GM21360 (cell line): Measurements from ENCODE around the gene RPH3AL.

Source experiments
- ATAC-seq: cut with Tn5 transposase; IDR thresholded peaks from one replicate; pipeline ENCODE4 v1.9.1; 2021; ENCODE audit warnings: mild to moderate bottlenecking, moderate library complexity; ENCODE audit not compliant: unreplicated experiment

Gene RPH3AL

DNA sequence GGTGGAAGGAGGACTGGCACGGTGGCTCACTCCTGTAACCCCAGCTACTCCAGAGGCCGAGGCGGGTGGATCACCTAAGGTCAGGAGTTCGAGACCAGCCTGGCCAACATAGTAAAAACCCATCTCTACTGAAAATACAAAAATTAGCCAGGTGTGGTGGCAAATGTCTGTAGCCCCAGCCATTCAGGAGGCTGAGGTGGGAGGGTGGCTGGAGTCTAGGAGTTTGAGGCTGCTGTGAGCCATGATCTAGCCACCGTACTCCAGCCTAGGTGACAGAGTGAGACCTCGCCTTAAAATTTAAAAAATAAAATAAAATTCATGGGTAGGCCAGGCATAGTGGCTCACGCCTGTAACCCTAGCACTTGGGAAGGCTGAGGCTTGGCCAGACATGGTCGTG, 1.2 kb upstream of the RPH3AL start:
- ATAC-seq = no peak

DNA sequence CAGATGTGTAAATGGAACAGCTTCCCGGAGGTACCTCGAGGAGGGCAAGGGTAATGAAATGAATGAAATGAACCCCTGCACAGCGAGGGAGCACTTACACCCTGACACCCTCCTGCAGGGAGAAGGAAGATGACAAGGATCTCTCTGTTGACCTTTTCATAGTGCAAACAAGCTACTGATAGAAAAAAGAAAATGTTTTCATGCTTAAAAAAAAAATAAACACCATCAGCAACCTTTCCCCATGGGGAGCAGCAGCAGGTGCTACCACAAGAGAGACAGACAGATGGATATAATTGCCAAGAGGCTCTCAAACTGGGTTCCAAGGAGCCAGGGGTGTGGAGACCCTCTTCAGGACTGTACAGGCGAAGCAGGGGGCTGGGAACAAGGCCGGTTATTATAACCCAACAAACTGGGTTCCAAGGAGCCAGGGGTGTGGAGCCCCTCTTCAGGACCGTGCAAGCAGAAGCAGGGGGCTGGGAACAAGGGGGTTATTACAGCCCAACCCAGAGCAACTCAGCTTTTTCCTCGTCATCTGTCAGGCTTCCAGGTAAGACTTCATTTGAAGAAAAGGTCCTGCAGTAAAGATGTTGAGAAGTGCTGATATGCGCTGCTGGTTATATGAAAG, 718 bp upstream of the RPH3AL start:
- no peak for ATAC-seq

DNA sequence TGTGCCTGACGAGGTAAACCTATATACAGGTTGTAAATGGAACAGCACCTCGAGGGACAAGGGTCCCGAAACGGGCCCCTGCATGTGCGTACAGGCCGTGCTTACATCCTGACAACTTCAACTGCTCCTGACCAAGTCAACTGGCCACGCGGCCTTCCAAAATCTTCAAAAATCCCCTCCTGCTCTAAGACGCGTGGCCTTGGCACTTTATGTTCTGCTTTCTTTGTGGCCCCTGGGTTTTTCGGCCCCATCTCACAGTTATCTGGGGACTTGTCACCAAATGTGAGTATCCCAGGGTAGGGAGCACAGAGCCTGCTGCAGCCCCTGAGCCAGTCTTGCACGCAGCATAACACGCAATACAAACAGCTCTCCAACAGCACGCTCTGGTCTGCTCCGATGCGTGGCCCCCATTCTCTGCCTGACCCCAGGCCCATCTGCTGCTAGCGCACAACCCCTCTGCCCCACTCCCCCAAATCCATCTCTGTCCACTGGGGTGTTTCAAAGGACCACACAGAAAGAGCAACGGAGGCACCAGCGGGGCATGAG, 659 bp downstream of the RPH3AL start:
- no peak for ATAC-seq

DNA sequence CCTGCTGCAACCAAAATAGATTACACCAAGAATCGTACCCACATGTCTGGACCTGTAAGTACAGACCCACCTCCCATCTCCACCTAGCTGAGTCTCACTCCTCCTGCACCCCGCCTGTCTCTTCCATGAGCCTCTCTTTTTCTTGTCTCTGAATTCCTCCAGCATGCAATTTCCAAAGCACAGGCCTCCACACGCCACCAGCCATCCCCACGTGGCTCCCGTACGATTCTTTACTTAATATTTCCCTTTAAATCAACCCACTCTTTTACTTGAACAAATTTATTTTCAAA, 1.2 kb downstream of the RPH3AL start:
- ATAC-seq = no peak

DNA sequence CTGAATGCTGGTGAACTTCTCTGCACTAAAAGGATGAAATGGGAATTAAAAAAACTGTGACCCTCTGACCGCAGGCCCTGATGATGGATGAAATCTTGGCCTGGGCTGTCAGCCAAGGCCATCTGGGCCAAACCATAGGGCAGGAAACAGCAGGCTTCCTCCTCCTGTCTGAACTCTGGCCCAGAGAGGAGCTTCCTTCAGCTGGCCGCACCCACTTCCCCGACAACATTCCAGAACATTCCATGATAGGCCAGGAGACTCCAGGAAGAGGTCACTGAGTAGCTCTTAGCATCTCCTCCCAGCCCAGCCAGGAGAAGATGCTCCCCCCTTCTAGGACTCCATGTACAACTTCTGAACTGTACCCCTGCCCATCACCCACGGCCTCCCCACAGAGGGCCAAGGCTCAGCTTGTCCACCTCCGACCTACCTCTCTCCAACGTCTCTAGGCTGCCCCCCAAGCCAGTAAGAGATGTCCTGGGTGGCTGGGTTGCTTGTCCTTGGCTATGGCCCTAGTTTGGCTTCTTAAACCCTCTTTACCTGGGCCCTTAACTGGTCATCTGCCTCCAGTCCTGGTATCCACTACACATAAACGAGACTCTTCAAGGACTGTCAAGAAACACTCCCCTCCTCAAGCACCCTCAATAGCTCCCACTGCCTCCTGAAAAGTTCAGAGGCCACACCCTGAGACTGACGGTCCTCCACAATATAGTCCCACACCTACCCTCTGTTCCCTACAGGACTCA, 1.7 kb downstream of the RPH3AL start:
- ATAC-seq = no peak

DNA sequence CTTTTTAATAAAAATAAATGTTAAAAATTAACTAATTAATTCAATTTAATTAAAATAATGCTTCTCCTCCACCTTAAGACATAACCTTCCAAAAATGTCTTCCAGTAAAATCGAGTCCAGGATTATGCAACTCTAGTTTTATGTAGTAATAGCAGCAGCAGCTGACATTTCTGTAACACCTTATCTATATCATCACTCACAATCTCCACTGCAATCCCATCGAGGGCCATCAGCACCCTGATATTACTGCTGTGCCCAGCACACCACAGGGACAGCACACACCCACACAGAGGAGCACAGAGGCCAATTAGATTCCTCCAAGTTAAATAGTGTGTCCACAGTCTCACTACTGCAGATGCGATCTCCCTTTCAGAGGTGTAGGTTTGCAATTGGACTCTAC, 2.9 kb downstream of the RPH3AL start:
- ATAC-seq = no peak

DNA sequence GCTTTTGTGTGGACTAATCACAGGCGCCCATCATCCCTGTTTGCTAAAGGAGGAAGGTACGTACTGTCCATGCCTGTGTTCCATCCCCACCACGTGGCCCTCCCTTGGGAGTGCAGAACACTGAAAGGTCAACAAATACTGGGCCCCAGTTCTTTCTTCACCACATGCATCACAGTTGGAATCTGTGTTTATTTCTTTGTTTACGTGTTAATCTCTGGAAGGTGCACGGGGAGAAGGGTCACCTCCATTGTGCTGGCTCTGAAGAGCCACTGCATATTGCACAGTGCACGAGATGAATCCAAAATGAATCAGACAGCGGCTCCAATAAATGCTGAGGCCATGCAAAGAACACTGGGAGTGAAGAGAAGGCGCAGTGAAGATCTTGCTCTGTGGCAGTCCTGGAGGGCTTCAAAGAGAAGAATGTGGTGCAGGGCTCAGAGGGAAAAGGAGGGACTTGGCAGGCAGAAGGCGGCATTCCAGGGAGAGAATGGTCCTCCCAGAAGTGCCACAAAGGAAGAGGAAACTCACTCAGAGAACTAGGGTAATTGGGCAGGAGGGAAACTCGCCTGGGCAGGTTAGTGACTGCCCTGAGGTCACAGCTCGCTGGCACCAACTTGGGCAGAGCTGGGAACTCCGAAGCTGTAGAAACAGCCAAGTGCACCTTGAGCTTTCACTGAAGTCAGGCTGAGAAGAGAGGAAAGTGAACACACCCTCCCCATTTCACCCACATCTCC, 3.7 kb downstream of the RPH3AL start:
- ATAC-seq = no peak

DNA sequence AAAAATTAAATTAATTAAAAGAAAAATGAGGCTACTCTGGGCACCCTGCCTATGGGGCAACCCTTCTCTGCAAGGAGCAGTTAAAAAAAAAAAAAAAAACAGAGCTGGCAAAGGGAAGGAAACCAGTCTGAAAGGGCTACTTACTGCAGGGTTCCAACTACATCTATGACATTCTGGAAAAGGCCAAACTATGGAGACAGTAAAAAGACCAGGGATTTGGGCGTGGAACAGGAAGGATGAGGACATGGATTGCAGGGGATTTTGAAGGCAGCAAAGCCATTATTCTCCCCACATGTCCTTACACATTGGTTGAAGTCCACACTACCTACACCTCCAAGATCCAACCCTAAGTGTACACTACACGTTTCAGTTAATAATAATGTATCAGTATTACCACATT, 4.6 kb downstream of the RPH3AL start:
- no peak for ATAC-seq

DNA sequence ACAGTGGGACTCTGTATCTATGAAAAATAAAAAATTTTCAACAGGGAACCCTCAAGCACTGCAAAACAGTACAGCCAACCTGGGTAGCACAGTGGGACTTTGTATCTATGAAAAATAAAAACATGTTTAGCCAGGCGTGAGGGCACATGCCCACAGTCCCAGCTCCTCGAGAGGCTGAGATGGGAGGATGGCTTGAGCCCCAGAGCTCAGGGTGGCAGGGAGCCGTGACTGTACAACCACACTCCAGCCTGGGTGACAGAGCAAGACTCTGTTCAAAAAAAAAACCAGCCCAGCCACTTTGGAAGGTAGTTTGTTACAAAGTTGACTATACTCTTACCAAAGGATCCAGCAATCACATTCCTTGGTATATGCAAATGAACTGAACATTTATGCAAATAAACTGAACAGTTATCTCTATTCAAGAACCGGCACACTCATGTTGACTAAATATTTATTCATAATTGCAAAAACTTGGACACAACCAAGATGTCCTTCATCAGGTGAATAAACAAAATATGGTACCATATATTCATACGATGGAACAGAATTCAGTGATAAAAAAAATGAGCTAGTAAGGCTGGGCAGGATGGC, 5.2 kb downstream of the RPH3AL start:
- ATAC-seq = no peak

DNA sequence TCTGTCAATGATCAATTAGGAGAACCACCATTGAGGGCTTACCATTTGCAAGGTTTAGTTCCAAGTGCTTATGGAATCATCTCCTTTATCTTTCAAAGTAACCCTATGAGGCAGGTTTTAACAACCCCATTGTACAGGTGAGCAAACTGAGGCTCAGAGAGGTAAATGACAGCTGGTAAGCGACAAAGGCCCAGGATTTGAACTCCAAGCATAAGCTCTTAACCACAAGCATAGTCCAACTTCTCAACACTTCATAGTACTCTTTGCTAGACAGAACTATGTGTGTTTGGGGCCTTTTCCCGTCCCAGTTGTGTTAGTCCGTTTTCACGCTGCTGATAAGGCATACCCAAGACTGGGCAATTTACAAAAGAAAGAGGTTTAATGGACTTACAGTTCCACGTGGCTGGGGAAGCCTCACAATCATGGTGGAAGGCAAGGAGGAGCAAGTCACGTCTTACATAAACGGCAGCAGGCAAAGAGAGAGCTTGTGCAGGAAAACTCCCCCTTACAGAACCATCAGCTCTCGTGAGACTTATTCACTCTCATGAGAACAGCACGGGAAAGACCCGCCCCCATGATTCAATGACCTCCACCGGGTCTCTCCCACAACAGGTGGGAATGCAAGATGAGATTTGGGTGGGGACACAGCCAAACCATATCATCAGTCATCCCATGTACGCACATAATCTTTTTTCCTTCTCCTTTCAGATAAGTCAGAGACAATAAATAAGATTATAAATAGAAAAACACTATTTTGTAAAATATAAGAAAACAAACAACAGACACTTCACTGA, 6.4 kb downstream of the RPH3AL start:
- no peak for ATAC-seq

DNA sequence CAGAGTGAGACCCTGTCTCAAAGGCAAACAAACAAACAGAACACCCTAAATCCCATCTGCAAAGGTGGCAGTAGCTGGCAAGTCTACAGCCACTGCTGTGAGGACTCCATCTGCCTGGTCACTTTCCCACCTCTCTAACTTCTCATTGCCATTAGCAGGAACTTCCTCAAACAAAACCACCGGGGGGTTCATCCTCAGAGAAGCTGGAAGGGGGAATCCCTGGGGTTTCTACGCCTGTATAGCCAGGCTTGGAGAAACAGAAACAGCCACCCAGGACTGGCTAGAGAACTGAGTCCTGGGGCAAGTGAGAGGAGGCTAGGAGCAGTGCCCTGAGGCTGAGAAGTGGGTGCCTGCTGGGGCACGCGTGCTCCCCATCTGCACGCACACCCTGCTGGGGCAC, 7.3 kb downstream of the RPH3AL start:
- ATAC-seq = no peak

DNA sequence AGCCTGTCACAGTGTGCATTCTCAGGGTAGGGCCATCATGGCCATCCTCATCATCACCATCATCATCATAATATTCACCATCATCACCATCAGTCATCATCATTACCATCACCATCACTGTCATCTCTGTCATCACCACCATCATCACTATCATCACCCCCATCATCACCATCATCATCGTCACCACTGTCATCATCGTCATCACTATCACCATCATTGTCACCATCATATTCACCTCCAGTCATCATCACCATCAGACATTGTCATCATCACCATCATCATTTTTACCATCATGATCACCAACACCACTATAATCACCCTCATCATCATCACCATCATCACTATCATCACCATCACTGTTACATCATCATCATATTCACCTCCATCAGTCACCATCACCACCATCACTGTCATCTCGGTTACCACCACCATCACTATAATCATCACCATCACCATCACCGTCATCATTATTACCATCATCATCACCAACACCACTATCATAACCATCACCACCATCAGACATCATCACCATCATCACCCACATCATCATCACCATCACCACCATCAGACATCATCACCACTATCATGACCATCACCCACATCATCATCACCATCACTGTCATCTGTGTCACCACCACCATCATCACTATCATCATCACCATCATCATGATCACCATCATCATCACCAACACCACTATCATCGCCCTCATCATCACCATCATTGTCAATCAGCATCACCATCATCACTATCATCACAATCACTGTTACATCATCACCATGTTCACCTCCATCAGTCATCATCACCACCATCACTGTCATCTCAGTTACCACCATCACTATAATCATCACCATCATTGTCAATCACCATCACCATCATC, 8.5 kb downstream of the RPH3AL start:
- ATAC-seq = no peak

DNA sequence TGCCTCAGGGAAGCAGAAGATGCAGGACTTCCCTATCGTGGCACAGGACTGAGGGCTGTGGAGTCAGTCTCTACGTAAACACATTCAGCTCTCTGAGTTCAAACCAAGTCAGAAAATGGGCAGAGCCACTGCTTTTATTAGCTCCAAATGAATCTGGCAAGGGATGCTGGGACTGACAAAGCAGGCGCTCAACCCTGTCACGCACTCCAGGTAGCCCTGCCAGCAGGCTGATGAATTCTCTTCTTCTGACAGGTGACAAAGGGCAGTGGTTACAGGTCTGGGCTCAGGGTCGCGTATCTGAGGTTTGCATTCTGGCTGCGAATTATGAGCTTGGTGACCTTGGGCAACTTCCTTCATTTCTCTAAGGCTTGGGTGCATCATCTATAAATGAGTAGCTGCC, 9.4 kb downstream of the RPH3AL start:
- no peak for ATAC-seq

DNA sequence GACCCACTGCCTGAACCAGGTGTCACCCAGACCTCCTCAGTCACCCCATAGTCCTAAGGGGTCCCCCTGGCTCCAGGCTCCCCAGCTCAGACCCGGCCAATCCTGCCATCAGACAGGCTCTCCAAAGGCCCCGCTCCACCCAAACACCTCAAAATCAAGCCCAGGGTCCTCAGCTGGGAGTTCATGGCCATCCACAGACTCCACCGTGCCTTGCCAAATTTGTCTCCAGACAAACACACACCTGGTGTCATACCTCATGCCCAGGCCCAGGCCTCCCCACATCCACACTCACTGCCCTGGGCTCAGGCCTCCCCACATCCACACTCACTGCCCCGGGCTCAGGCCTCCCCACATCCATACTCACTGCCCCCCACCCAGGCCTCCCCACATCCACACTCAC, 12.5 kb downstream of the RPH3AL start:
- ATAC-seq = no peak

DNA sequence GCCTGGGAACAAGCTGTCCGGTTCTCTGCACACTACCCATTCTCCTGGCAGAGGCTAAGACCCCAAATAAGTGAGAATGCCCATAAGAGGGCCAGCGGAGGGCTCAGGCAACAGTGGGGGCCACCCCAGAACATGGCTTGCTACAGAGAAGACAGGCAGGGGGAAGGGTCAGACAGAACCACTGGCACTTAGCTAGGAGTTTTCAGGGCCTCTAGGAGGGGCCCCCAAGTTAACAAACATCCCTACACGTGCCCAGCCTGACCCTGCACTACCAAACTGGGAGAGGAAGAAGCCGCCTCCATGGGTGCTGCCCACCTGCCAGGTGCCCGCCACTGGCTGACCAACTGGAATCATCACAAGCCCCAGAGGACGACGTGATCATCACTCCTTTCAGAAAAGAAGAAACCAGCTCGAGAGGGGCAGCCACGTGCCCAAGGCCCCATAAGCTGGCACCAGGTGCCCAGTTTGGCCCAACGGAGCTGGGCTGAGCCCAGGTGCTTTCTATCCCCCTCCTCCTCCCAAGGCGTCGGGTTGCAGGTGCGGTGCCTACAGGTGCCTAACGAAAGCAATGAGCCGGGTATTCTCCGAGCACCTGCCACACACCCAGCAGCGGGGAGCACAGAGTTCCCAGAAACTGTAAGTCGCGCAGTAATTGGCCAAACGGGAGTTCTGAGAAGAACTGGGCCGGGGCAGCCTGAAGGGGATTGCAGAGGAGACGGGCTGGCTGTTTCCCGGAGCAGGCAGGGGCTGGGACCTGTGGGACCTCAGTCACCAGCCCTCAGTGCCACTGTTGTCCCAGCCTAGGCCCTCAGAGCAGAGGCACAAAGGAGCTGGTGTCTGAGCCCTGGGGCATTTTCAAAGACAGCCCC, 13.2 kb downstream of the RPH3AL start:
- no peak for ATAC-seq

DNA sequence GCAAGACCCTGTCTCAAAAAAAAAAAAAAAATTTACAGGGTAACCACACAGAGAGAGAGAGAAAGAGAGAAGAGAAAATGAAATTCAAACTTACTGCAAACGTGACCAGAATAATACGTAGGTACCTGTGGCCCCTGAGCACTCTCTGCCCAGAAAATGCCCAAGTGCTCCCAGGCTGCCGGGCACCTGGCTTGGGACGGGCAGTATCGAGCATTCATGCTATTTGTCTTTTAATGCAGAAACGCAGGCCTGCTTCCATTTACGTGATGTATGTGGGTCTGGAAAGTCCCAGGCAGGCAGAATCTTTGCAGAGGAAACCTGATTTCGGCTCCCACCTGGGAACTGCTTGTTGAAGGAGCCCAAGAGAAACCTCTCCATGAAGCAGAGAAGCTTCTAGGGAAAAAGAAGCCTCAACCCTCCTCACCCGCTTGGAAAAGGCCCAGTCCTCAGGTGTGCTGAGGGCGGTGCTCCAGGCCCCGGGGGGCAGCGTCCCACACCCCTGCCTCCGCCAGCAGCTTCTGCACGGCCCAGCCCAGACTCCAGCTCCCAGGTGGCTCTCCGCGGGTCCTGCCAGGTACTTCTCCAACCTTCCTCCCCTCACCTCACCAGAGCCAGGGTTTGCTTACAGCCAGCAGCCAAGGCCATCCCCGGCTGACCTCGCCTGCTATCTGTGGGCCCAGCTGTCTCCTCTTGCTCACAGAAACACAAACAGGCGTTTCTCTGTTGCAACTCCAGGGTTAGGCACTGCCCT, 14.0 kb downstream of the RPH3AL start:
- ATAC-seq = no peak

DNA sequence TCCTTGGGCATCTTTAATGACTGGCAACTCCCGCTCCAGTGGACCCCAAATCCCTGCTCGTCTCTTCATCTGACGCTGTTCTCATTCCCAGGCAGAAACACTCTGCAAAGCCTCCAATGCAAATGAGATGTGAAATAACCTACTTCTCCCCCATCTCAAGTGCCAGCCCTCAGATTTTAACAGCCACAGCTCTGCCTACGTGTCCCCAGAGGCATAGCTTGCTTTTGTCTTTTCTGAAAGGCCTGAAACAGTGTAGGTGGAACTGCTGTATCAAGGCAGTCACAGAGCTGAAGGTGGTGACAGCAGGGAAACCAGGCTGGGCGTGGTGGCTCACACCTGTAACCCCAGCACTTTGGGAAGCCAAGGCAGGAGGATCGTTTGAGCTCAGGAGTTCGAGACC, 14.7 kb downstream of the RPH3AL start:
- ATAC-seq = no peak

DNA sequence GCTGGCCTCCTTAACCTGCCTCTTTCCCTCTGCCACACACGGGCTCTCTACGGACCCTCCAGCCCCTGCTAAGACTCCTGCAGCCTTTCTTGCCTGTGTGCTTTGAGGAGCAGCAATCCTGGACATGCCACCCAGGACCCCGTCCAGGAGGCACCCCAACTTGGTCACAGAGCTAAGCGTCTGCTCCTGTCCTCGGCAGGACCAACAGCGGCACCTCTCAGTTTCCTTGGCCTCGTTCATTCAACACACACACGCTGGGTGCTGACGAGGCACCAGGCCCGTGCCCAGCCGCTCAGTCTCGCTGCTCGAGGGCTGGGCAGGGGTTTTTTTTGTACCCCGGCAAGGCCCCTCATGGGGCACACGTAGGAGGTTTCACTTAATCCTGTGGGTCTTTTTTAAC, 15.2 kb downstream of the RPH3AL start:
- no peak for ATAC-seq
